ENCODE data around the gene JMY. TPM values are rescaled to one million over a fixed set of nuclear protein-coding genes. Genes with fewer than 3 reads are reported as not detected.

The JMY gene
- total and polyA plus RNA-seq, 12 donors: 1.4 to 18.1 (median 13.3) TPM

GRCh38 chr5:79346420-79346824 lies 110.5 kb downstream of the JMY start:
- H3K27me3 ChIP-seq: no peaks in the 10 kb centered on the region
- no peak for TF ChIP-seq CTCF (IDR thresholded peaks at IDR 0.05)
- no peak for DNase-seq
- intact Hi-C loops (cut with DNase I): no loop called here
- H3K9me3 ChIP-seq: no peaks in the 10 kb centered on the region
- H3K4me3 ChIP-seq: no peak overlapping the region
- H3K27ac ChIP-seq: no peak overlapping the region
- 84 to 89% methylated on average over 6 of the region's 6 CpGs for WGBS, 2 donors
- H3K36me3 ChIP-seq: no peaks in the 10 kb centered on the region
- peak in 1 of 8 donors; percentile 68 for ATAC-seq
- H3K4me1 ChIP-seq: no peaks in the 10 kb centered on the region

GRCh38 chr5:79349047-79349446 lies 113.1 kb downstream of the JMY start:
- Histone ChIP-seq H3K4me1 (no peaks in the 10 kb centered on the region), H3K36me3 (no peaks in the 10 kb centered on the region), H3K4me3 (no peak overlapping the region), H3K9me3 (no peaks in the 10 kb centered on the region), H3K27ac (no peak overlapping the region), H3K27me3 (no peaks in the 10 kb centered on the region)
- TF ChIP-seq CTCF (IDR thresholded peaks at IDR 0.05): no peak
- intact Hi-C loops (cut with DNase I): no loop called here
- no peak for ATAC-seq
- DNase-seq: no peak
- WGBS, 2 donors: 92 to 93% methylated on average over 10 of the region's 10 CpGs

- DNase-seq (no peak), ATAC-seq (no peak)
- Histone ChIP-seq H3K36me3 (no peaks in the 10 kb centered on the region), H3K27ac (no peak overlapping the region), H3K4me3 (no peak overlapping the region), H3K4me1 (no peaks in the 10 kb centered on the region), H3K27me3 (no peaks in the 10 kb centered on the region), H3K9me3 (no peaks in the 10 kb centered on the region)
- no peak for TF ChIP-seq CTCF (IDR thresholded peaks at IDR 0.05)
- intact Hi-C loops (cut with DNase I): no loop called here
- 87 to 93% methylated on average over 2 of the region's 2 CpGs for WGBS, 2 donors
Observed at GRCh38 chr5:79349881-79350280, 114.0 kb downstream of the JMY start.

- peaks cover 0 to 6% (median 0%) of the 10 kb centered on the region in 9 donors for H3K4me1 ChIP-seq
- H3K4me3 ChIP-seq: no peak overlapping the region
- intact Hi-C loops (cut with DNase I): no loop called here
- H3K36me3 ChIP-seq: no peaks in the 10 kb centered on the region
- TF ChIP-seq CTCF (IDR thresholded peaks at IDR 0.05): no peak
- ATAC-seq: no peak
- no peak for DNase-seq
- H3K9me3 ChIP-seq: no peaks in the 10 kb centered on the region
- WGBS, 2 donors: 5 to 13% methylated on average over 1 of the region's 1 CpG
- H3K27ac ChIP-seq: no peak overlapping the region
- no peaks in the 10 kb centered on the region for H3K27me3 ChIP-seq
Observed at GRCh38 chr5:79357398-79357797, 121.5 kb downstream of the JMY start.

Other genes with a start within 250 kb of the JMY start
- gene DMGDH, start 166.5 kb upstream of the JMY start, total RNA-seq: 1 to 10 TPM; 1.1 to 3.4 (median 2.2) TPM
- under 1 TPM; 0.17 to 0.66 TPM for gene DMGDH, start 166.5 kb upstream of the JMY start, polyA plus RNA-seq
- 10 to 100 TPM in 3 of 10 donors, 1 to 10 TPM in 7; 2.8 to 19.6 (median 8.4) TPM for gene BHMT2, start 166.4 kb upstream of the JMY start, total RNA-seq
- 1 to 10 TPM; 1.2 to 7.7 TPM for gene BHMT2, start 166.4 kb upstream of the JMY start, polyA plus RNA-seq
- gene BHMT, start 124.3 kb upstream of the JMY start, total RNA-seq: not detected
- gene BHMT, start 124.3 kb upstream of the JMY start, polyA plus RNA-seq: under 1 TPM; 0.03 to 0.15 TPM